Measurements from ENCODE around the gene EPHA4.

The EPHA4 gene

DNA sequence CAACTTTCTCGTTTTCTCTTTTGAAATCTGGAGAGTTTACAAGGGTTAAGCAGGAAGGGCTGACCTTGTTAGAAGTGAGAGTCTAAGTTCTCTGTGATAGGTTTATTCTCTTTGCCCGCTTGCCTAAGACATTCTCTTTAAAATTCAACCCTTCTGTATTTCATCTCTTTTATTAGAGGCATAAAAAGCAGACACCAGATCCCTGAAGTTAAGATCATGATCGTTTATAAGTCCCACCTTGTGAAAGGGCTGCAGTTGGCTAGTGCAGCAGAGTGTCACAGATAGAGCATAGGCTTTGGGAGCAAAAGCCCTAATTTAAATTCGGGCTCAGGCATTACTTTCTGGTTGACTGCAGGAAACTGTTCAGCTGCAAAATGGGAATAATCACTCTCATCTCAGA lies 181.2 kb downstream of the EPHA4 start:
- Histone ChIP-seq H3K9me3 (ENCODE audit: insufficient read depth, low read length, severe bottlenecking) (no peaks in the 10 kb centered on the region), H3K4me3 (ENCODE audit: low read depth in 1 of 2, low read length in 2 of 2) (no peak overlapping the region), H3K4me1 (ENCODE audit: insufficient read depth, low read length) (no peaks in the 10 kb centered on the region), H3K27me3 (ENCODE audit: insufficient read depth, low read length, poor library complexity) (no peaks in the 10 kb centered on the region), H3K27ac (ENCODE audit: low read length) (no peak overlapping the region), H4K20me1 (ENCODE audit: insufficient read depth, low read length) (no peaks in the 10 kb centered on the region), H3K79me2 (ENCODE audit: insufficient read depth, low read length) (no peaks in the 10 kb centered on the region), H3K9ac (ENCODE audit: low read depth, low read length) (no peak overlapping the region), H2AFZ (ENCODE audit: low read depth, low read length) (no peak overlapping the region), H3K36me3 (ENCODE audit: insufficient read depth, low read length) (no peaks in the 10 kb centered on the region), H3K4me2 (ENCODE audit: insufficient read depth, low read length) (no peak overlapping the region)
- no peak for TF ChIP-seq EZH2 (IDR thresholded peaks at IDR 0.05; ENCODE audit: borderline replicate concordance, low read depth, low read length, severe bottlenecking)
- TF ChIP-seq, protein P1, sequence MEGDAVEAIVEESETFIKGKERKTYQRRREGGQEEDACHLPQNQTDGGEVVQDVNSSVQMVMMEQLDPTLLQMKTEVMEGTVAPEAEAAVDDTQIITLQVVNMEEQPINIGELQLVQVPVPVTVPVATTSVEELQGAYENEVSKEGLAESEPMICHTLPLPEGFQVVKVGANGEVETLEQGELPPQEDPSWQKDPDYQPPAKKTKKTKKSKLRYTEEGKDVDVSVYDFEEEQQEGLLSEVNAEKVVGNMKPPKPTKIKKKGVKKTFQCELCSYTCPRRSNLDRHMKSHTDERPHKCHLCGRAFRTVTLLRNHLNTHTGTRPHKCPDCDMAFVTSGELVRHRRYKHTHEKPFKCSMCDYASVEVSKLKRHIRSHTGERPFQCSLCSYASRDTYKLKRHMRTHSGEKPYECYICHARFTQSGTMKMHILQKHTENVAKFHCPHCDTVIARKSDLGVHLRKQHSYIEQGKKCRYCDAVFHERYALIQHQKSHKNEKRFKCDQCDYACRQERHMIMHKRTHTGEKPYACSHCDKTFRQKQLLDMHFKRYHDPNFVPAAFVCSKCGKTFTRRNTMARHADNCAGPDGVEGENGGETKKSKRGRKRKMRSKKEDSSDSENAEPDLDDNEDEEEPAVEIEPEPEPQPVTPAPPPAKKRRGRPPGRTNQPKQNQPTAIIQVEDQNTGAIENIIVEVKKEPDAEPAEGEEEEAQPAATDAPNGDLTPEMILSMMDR (IDR thresholded peaks at IDR 0.05; ENCODE audit: borderline replicate concordance, extremely low read depth, low read length, poor library complexity, severe bottlenecking): no peak
- DNase-seq: no peak
- no peak for ATAC-seq (ENCODE audit: insufficient read depth, low read depth)

DNA sequence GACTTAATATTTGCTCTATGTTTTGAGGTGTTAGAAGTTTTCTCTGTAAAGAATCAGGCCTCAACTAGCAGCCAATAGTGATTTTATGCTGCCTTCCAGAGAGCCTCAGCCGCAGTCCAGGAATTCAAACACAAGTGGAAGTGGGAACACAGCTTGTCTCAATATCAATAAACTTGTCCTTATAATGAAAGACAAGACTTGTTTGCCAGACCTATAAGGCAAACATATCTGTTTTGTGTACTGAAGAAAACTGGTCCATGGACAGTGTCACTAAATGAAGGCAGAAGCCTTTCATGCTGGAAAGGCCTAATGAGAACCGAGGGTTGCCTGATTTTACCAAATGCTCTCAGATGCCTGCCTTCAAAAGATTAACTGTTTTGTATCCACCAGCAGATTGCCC lies 182.2 kb downstream of the EPHA4 start:
- H3K79me2 ChIP-seq (ENCODE audit: insufficient read depth, low read length): no peaks in the 10 kb centered on the region
- H3K4me2 ChIP-seq (ENCODE audit: insufficient read depth, low read length): no peak overlapping the region
- H3K4me3 ChIP-seq (ENCODE audit: low read depth in 1 of 2, low read length in 2 of 2): no peak overlapping the region
- no peaks in the 10 kb centered on the region for H3K27me3 ChIP-seq (ENCODE audit: insufficient read depth, low read length, poor library complexity)
- H2AFZ ChIP-seq (ENCODE audit: low read depth, low read length): no peak overlapping the region
- no peaks in the 10 kb centered on the region for H3K4me1 ChIP-seq (ENCODE audit: insufficient read depth, low read length)
- no peak overlapping the region for H3K9ac ChIP-seq (ENCODE audit: low read depth, low read length)
- TF ChIP-seq, protein P1 (IDR thresholded peaks at IDR 0.05; ENCODE audit: borderline replicate concordance, extremely low read depth, low read length, poor library complexity, severe bottlenecking): no peak
- TF ChIP-seq EZH2 (IDR thresholded peaks at IDR 0.05; ENCODE audit: borderline replicate concordance, low read depth, low read length, severe bottlenecking): no peak
- no peaks in the 10 kb centered on the region for H3K9me3 ChIP-seq (ENCODE audit: insufficient read depth, low read length, severe bottlenecking)
- ATAC-seq (ENCODE audit: insufficient read depth, low read depth): no peak
- no peak overlapping the region for H3K27ac ChIP-seq (ENCODE audit: low read length)
- no peaks in the 10 kb centered on the region for H4K20me1 ChIP-seq (ENCODE audit: insufficient read depth, low read length)
- no peak for DNase-seq
- no peaks in the 10 kb centered on the region for H3K36me3 ChIP-seq (ENCODE audit: insufficient read depth, low read length)

DNA sequence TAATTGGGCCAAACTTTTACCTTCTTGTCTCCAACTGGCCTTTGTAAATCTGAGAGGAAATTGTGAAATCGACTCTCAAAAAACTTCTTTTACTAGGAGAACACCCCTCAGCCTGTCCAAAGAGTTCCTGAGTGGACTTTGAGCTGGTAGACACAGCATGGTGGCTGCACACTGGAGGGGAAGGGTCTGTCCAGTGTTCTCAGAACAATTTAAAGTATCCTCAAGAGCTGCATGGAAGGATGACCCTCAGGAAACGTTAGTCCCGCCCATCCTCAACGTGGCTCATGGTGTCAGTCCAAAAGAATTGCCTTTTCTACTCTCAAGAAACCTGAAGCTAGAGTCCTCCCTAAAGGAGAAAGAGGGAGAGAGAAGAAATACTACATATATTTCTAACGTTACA lies 182.7 kb downstream of the EPHA4 start:
- ATAC-seq (ENCODE audit: insufficient read depth, low read depth) (no peak), DNase-seq (no peak)
- Histone ChIP-seq H3K27me3 (ENCODE audit: insufficient read depth, low read length, poor library complexity) (no peaks in the 10 kb centered on the region), H2AFZ (ENCODE audit: low read depth, low read length) (no peak overlapping the region), H3K27ac (ENCODE audit: low read length) (no peak overlapping the region), H3K4me2 (ENCODE audit: insufficient read depth, low read length) (no peak overlapping the region), H3K36me3 (ENCODE audit: insufficient read depth, low read length) (no peaks in the 10 kb centered on the region), H3K9me3 (ENCODE audit: insufficient read depth, low read length, severe bottlenecking) (no peaks in the 10 kb centered on the region), H3K9ac (ENCODE audit: low read depth, low read length) (no peak overlapping the region), H3K79me2 (ENCODE audit: insufficient read depth, low read length) (no peaks in the 10 kb centered on the region), H3K4me1 (ENCODE audit: insufficient read depth, low read length) (no peaks in the 10 kb centered on the region), H4K20me1 (ENCODE audit: insufficient read depth, low read length) (no peaks in the 10 kb centered on the region), H3K4me3 (ENCODE audit: low read depth in 1 of 2, low read length in 2 of 2) (no peak overlapping the region)
- TF ChIP-seq, protein P1 (IDR thresholded peaks at IDR 0.05; ENCODE audit: borderline replicate concordance, extremely low read depth, low read length, poor library complexity, severe bottlenecking): no peak
- TF ChIP-seq EZH2 (IDR thresholded peaks at IDR 0.05; ENCODE audit: borderline replicate concordance, low read depth, low read length, severe bottlenecking): no peak

DNA sequence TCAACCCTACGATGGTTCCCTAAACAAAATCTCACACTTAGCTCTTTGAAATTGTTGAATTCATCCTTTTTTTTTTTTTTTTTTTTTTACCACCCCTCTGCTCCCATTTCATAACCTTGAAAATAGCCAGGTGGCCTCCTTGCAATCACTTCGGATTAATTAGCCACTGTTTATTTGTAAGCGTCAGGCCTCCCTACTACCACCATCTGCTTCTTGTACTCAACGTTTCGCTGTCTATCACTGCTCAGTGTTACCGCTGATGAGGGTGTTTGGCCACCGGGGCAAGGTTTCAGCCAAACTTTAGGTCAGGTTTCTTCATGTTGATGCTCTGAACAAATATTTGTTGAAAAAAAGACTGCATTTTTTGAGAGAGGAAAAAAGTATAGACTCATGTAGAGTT lies 183.2 kb downstream of the EPHA4 start:
- no peaks in the 10 kb centered on the region for H3K79me2 ChIP-seq (ENCODE audit: insufficient read depth, low read length)
- no peaks in the 10 kb centered on the region for H3K27me3 ChIP-seq (ENCODE audit: insufficient read depth, low read length, poor library complexity)
- H2AFZ ChIP-seq (ENCODE audit: low read depth, low read length): no peak overlapping the region
- no peaks in the 10 kb centered on the region for H3K9me3 ChIP-seq (ENCODE audit: insufficient read depth, low read length, severe bottlenecking)
- H3K36me3 ChIP-seq (ENCODE audit: insufficient read depth, low read length): no peaks in the 10 kb centered on the region
- no peak overlapping the region for H3K4me3 ChIP-seq (ENCODE audit: low read depth in 1 of 2, low read length in 2 of 2)
- no peak overlapping the region for H3K4me2 ChIP-seq (ENCODE audit: insufficient read depth, low read length)
- no peaks in the 10 kb centered on the region for H4K20me1 ChIP-seq (ENCODE audit: insufficient read depth, low read length)
- H3K9ac ChIP-seq (ENCODE audit: low read depth, low read length): no peak overlapping the region
- no peaks in the 10 kb centered on the region for H3K4me1 ChIP-seq (ENCODE audit: insufficient read depth, low read length)
- no peak for ATAC-seq (ENCODE audit: insufficient read depth, low read depth)
- DNase-seq: no peak
- TF ChIP-seq, protein P1 (IDR thresholded peaks at IDR 0.05; ENCODE audit: borderline replicate concordance, extremely low read depth, low read length, poor library complexity, severe bottlenecking): no peak
- no peak for TF ChIP-seq EZH2 (IDR thresholded peaks at IDR 0.05; ENCODE audit: borderline replicate concordance, low read depth, low read length, severe bottlenecking)
- H3K27ac ChIP-seq (ENCODE audit: low read length): no peak overlapping the region
